Progenitor cell of endocrine pancreas (in vitro differentiated cells): ENCODE measurements around the gene RBM12. TPM values are rescaled to one million over a fixed set of nuclear protein-coding genes. Genes with fewer than 3 reads are reported as not detected.

Source experiments
- DNase-seq: peaks from one replicate; pipeline ENCODE4 v3.0.0; 2021; ENCODE audit warnings: low spot score; ENCODE audit not compliant: unreplicated experiment
- H3K27ac Mint-ChIP-seq: 2 replicates; pipeline ENCODE4 v1.8.0; 2021; ENCODE audit warnings: mild to moderate bottlenecking, moderate library complexity, mixed read lengths
- H3K27me3 Mint-ChIP-seq: 2 replicates; pipeline ENCODE4 v1.8.0; 2021; ENCODE audit warnings: mixed read lengths
- H3K36me3 Mint-ChIP-seq: 2 replicates; pipeline ENCODE4 v1.8.0; 2022; ENCODE audit warnings: mixed read lengths; ENCODE audit not compliant: insufficient read depth
- H3K4me1 Mint-ChIP-seq: 2 replicates; pipeline ENCODE4 v1.8.0; 2021; ENCODE audit warnings: low read depth, mixed read lengths
- H3K4me3 Mint-ChIP-seq: 2 replicates; pipeline ENCODE4 v1.8.0; 2021; ENCODE audit warnings: low read depth, mild to moderate bottlenecking, moderate library complexity, mixed read lengths
- H3K9me3 Mint-ChIP-seq: 2 replicates; pipeline ENCODE4 v1.8.0; 2021; ENCODE audit warnings: low read depth, mixed read lengths
- CTCF ChIP-seq: fragments of 200-600 bp; sonication (generic); IDR thresholded peaks from one replicate; pipeline ENCODE4 v1.5.0; 2021; ENCODE audit warnings: antibody characterized with exemption, mild to moderate bottlenecking; ENCODE audit not compliant: unreplicated experiment
- total RNA-seq: library from RNA; stranded (reverse); gene quantifications from 2 replicates; pipeline ENCODE4 v1.2.1, GENCODE V29; 2021

RBM12 gene
- total RNA-seq, 1 donor from 2014 or later, result 157 TPM

GRCh38 chr20:35627121-35627520 lies 37.6 kb downstream of the RBM12 start:
- Mint-ChIP-seq H3K27me3 (no peaks in the 10 kb centered on the region), H3K9me3 (no peaks in the 10 kb centered on the region), H3K4me3 (no peak overlapping the region), H3K4me1 (no peaks in the 10 kb centered on the region), H3K27ac (no peak overlapping the region), H3K36me3 (peaks cover 24% of the 10 kb centered on the region)
- DNase-seq, result no peak
- no peak for TF ChIP-seq CTCF

- no peak for TF ChIP-seq CTCF
- H3K36me3 Mint-ChIP-seq, result peaks cover 27% of the 10 kb centered on the region
- no peak for DNase-seq
- H3K9me3 Mint-ChIP-seq, result no peaks in the 10 kb centered on the region
- H3K4me3 Mint-ChIP-seq, result no peak overlapping the region
- no peak overlapping the region for H3K27ac Mint-ChIP-seq
- H3K27me3 Mint-ChIP-seq, result no peaks in the 10 kb centered on the region
- H3K4me1 Mint-ChIP-seq, result no peaks in the 10 kb centered on the region
Observed at GRCh38 chr20:35626386-35627001, 38.2 kb downstream of the RBM12 start.

- TF ChIP-seq CTCF, result no peak
- no peak for DNase-seq
- H3K4me3 Mint-ChIP-seq, result no peak overlapping the region
- H3K27ac Mint-ChIP-seq, result no peak overlapping the region
- H3K27me3 Mint-ChIP-seq, result no peaks in the 10 kb centered on the region
- H3K4me1 Mint-ChIP-seq, result no peaks in the 10 kb centered on the region
- H3K9me3 Mint-ChIP-seq, result no peaks in the 10 kb centered on the region
- peaks cover 28% of the 10 kb centered on the region for H3K36me3 Mint-ChIP-seq
Observed at GRCh38 chr20:35625584-35626385, 38.9 kb downstream of the RBM12 start.

- no peak overlapping the region for H3K4me3 Mint-ChIP-seq
- no peak overlapping the region for H3K27ac Mint-ChIP-seq
- peaks cover 6% of the 10 kb centered on the region for H3K4me1 Mint-ChIP-seq
- H3K36me3 Mint-ChIP-seq, result peaks cover 13% of the 10 kb centered on the region
- DNase-seq, result no peak
- no peak for TF ChIP-seq CTCF
- no peaks in the 10 kb centered on the region for H3K9me3 Mint-ChIP-seq
- H3K27me3 Mint-ChIP-seq, result peaks cover 15% of the 10 kb centered on the region
Observed at GRCh38 chr20:35621560-35621946, 43.1 kb downstream of the RBM12 start.

- Mint-ChIP-seq H3K4me1 (peaks cover 6% of the 10 kb centered on the region), H3K9me3 (no peaks in the 10 kb centered on the region), H3K27ac (no peak overlapping the region), H3K4me3 (no peak overlapping the region), H3K27me3 (peaks cover 15% of the 10 kb centered on the region), H3K36me3 (peaks cover 11% of the 10 kb centered on the region)
- TF ChIP-seq CTCF, result no peak
- DNase-seq, result no peak
Observed at GRCh38 chr20:35620818-35621559, 43.7 kb downstream of the RBM12 start.
